Stomach (tissue), 9 donors: ENCODE data around the gene PDE4D. TPM values are rescaled to one million over a fixed set of nuclear protein-coding genes. Genes with fewer than 3 reads are reported as not detected.

ENCODE experiments used
- DNase-seq, 2 donors: peaks; one replicate each; pipeline versions ENCODE4 v3.0.0 to v3.0.0-alpha.2; 2013 to 2019
- H3K27ac ChIP-seq, 5 donors: fragments of 200-600 bp in 4 of 5; sonication (generic) in 4 of 5; one replicate each; pipeline ENCODE4 v1.5.1; 2013 to 2019; ENCODE audit warnings: mild to moderate bottlenecking in 1 of 5, moderate library complexity in 1 of 5
- H3K27me3 ChIP-seq, 3 donors: fragments of 200-600 bp; sonication (generic); one replicate each; pipeline ENCODE4 v1.5.1; 2017 to 2019; ENCODE audit warnings: mixed run types in 1 of 3
- H3K36me3 ChIP-seq, 4 donors: fragments of 200-600 bp; sonication (generic); 1 replicate in 3 of 4; 2 replicates in 1 of 4; pipeline ENCODE4 v1.5.1; 2016 to 2019
- H3K4me1 ChIP-seq, 4 donors: fragments of 200-600 bp; sonication (generic); one replicate each; pipeline ENCODE4 v1.5.1; 2016 to 2019
- H3K4me3 ChIP-seq, 4 donors: fragments of 200-600 bp; sonication (generic) in 3 of 4; one replicate each; pipeline ENCODE4 v1.5.1; 2016 to 2019; ENCODE audit warnings: mild to moderate bottlenecking in 1 of 4
- H3K9me3 ChIP-seq, 4 donors: fragments of 200-600 bp; sonication (generic); one replicate each; pipeline ENCODE4 v1.5.1; 2016 to 2019
- EP300 ChIP-seq: sonication (generic); formaldehyde crosslinking; IDR thresholded peaks from one replicate; pipeline ENCODE4 v1.6.1; 2017; ENCODE audit warnings: antibody characterized with exemption
- POLR2A ChIP-seq, 4 donors: fragments of 450-650 bp; IDR thresholded peaks; one replicate each; pipeline ENCODE4 v1.6.1; 2016; ENCODE audit warnings: antibody characterized with exemption in 4 of 4, control low read depth in 2 of 4, mild to moderate bottlenecking in 1 of 4, moderate library complexity in 1 of 4
- POLR2AphosphoS5 ChIP-seq, 3 donors: sonication (generic); formaldehyde crosslinking; IDR thresholded peaks; one replicate each; pipeline ENCODE4 v1.6.1; 2016; ENCODE audit warnings: antibody characterized with exemption in 3 of 3
- WGBS, 5 donors: extraction: QIAGEN DNeasy Blood & Tissue Kit in 3 of 5; methylation state at CpG; one replicate each; pipeline versions ENCODE4 v1.1.5 to v1.1.7; 2013 to 2018; 5-methylcytosine and 5-hydroxymethylcytosine counted together
- intact Hi-C: fragments of 100-400 bp; cut with DNase I; formaldehyde crosslinking; loops from one replicate; pipeline ENCODE4 v1.15.1; 2023; ENCODE audit warnings: low total_unique reads
- polyA plus RNA-seq, 3 donors: library from polyadenylated mRNA; stranded (reverse); fragments of 200-250 nt; gene quantifications; one replicate each; pipeline ENCODE4 v1.2.3, GENCODE V29; 2013
- total RNA-seq, 5 donors: library from RNA; depleted of rRNA; stranded (reverse); fragments of >200 nt; gene quantifications; one replicate each; pipeline versions ENCODE4 v1.1.0 to v1.2.3, GENCODE V29; 2014 to 2016
- TF ChIP-seq, protein P1 (sequence below), 7 experiments: fragments of 450-650 bp in 4 of 7; fragments of 200-600 bp in 3 of 7; sonication (generic) in 3 of 7; IDR thresholded peaks; one replicate each; pipeline ENCODE4 v1.5.1; 2016 to 2019; ENCODE audit warnings: antibody characterized with exemption in 7 of 7, control low read depth in 2 of 7, mild to moderate bottlenecking in 1 of 7
- donor health status: healthy with polysubstance abuse.
- donor health status: Bipolar disorder and iron deficiency.
- donor health status: healthy.

PDE4D gene
- total and polyA plus RNA-seq, 8 donors, result 3.1 to 147 (median 97.3) TPM

DNA sequence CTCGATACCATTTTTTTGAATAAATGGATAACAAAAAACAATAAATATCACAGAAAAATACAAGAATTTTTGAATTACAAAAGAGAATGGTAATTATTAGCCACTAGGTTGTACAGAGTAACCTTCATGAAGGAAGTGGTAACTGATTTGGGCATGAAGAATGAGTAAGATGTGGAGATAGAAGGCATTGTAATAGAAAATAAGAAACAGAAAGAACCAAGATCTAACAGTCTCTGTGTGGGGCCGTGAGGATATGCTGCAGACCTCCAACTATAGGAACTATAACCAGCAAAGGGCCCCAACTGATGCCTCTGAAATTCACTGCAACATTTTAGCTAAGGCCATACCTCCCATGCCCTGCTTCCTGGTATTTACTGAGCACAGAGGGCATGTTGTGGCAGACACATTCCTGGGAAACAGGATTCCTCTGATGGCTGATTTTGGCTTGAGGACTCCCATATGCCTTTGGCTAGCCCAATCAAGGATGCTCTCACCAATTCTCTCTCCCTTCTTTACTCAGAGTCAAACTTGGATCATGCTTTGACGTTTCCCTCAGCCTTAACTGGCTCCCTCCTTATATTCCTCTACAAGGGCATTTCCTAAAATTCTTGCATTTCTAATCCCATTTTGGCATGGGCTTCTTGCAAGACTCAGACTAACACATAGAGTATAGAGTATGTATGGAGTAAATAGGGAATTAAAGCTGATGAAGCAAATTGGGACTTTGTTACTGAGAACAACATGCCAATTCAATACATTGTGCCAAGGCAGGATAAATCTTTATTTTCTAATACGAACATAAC, 208.9 kb downstream of the PDE4D start:
- Histone ChIP-seq H3K4me1 (peaks cover 0 to 30% (median 0%) of the 10 kb centered on the region in 4 donors), H3K36me3 (no peaks in the 10 kb centered on the region), H3K4me3 (no peak overlapping the region), H3K27ac (no peak overlapping the region), H3K27me3 (no peaks in the 10 kb centered on the region), H3K9me3 (no peaks in the 10 kb centered on the region)
- intact Hi-C loops, result no loop called here
- WGBS, 5 donors, result 60 to 81% (median 67%) methylated on average over 4 of the region's 4 CpGs
- TF ChIP-seq POLR2AphosphoS5 (IDR thresholded peaks at IDR 0.05), result no peak
- TF ChIP-seq, protein P1, sequence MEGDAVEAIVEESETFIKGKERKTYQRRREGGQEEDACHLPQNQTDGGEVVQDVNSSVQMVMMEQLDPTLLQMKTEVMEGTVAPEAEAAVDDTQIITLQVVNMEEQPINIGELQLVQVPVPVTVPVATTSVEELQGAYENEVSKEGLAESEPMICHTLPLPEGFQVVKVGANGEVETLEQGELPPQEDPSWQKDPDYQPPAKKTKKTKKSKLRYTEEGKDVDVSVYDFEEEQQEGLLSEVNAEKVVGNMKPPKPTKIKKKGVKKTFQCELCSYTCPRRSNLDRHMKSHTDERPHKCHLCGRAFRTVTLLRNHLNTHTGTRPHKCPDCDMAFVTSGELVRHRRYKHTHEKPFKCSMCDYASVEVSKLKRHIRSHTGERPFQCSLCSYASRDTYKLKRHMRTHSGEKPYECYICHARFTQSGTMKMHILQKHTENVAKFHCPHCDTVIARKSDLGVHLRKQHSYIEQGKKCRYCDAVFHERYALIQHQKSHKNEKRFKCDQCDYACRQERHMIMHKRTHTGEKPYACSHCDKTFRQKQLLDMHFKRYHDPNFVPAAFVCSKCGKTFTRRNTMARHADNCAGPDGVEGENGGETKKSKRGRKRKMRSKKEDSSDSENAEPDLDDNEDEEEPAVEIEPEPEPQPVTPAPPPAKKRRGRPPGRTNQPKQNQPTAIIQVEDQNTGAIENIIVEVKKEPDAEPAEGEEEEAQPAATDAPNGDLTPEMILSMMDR (IDR thresholded peaks at IDR 0.05), result no peak
- no peak for TF ChIP-seq EP300
- TF ChIP-seq POLR2A (IDR thresholded peaks at IDR 0.05), result no peak
- DNase-seq, result no peak

DNA sequence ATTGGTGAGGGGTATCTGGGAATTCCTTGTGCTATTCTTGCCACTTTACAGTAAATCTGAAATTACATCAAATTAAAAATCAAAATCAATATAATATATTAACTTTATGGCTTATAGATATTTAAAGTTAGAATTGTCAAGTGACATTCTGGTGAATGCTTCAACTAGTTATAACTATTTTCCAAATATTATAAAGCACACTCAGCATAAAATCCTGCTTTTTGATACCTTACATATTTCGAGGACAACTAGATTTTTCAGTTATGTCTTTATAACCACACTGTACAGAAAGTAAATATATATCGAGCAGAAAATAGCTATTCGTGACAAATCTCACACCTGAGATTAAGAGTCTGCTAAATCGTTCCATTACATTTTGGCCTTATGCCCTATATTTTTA, 210.2 kb downstream of the PDE4D start:
- TF ChIP-seq EP300 (no peak), POLR2A (IDR thresholded peaks at IDR 0.05) (no peak), POLR2AphosphoS5 (IDR thresholded peaks at IDR 0.05) (no peak)
- TF ChIP-seq, protein P1 (IDR thresholded peaks at IDR 0.05), result no peak
- no peaks in the 10 kb centered on the region for H3K36me3 ChIP-seq
- H3K27ac ChIP-seq, result no peak overlapping the region
- H3K27me3 ChIP-seq, result no peaks in the 10 kb centered on the region
- no peaks in the 10 kb centered on the region for H3K9me3 ChIP-seq
- no peak for DNase-seq
- no peak overlapping the region for H3K4me3 ChIP-seq
- peaks cover 0 to 30% (median 0%) of the 10 kb centered on the region in 4 donors for H3K4me1 ChIP-seq
- intact Hi-C loops, result no loop called here
- 44 to 74% (median 46%) methylated on average over 4 of the region's 4 CpGs for WGBS, 5 donors

GRCh38 chr5:59682542-59682941, 211.0 kb downstream of the PDE4D start:
- no peaks in the 10 kb centered on the region for H3K36me3 ChIP-seq
- WGBS, 5 donors, result 71 to 91% (median 84%) methylated on average over 1 of the region's 1 CpG
- H3K27me3 ChIP-seq, result no peaks in the 10 kb centered on the region
- H3K9me3 ChIP-seq, result no peaks in the 10 kb centered on the region
- no peak overlapping the region for H3K27ac ChIP-seq
- intact Hi-C loops, result no loop called here
- no peak overlapping the region for H3K4me3 ChIP-seq
- TF ChIP-seq EP300 (no peak), POLR2A (IDR thresholded peaks at IDR 0.05) (no peak), POLR2AphosphoS5 (IDR thresholded peaks at IDR 0.05) (no peak)
- TF ChIP-seq, protein P1 (IDR thresholded peaks at IDR 0.05), result no peak
- peaks cover 0 to 30% (median 0%) of the 10 kb centered on the region in 4 donors for H3K4me1 ChIP-seq
- no peak for DNase-seq

- H3K4me3 ChIP-seq, result no peak overlapping the region
- intact Hi-C loops, result no loop called here
- H3K9me3 ChIP-seq, result no peaks in the 10 kb centered on the region
- TF ChIP-seq EP300 (no peak), POLR2AphosphoS5 (IDR thresholded peaks at IDR 0.05) (no peak), POLR2A (IDR thresholded peaks at IDR 0.05) (no peak)
- TF ChIP-seq, protein P1 (IDR thresholded peaks at IDR 0.05), result no peak
- 40 to 62% (median 49%) methylated on average over 2 of the region's 2 CpGs for WGBS, 5 donors
- H3K36me3 ChIP-seq, result no peaks in the 10 kb centered on the region
- DNase-seq, result no peak
- H3K4me1 ChIP-seq, result peaks cover 0 to 7% (median 0%) of the 10 kb centered on the region in 4 donors
- H3K27me3 ChIP-seq, result no peaks in the 10 kb centered on the region
- H3K27ac ChIP-seq, result no peak overlapping the region
These were observed 214.6 kb downstream of the PDE4D start for GRCh38 chr5:59678943-59679342.
